ENCODE results near the gene SIRPA. TPM values are rescaled to one million over a fixed set of nuclear protein-coding genes. Genes with fewer than 3 reads are reported as not detected.

SIRPA gene
- total and polyA plus RNA-seq, 2 experiments from 2014 or later = 16.0 to 18.6 TPM

- H3K79me2 ChIP-seq = no peaks in the 10 kb centered on the region
- H3K27me3 ChIP-seq = no peaks in the 10 kb centered on the region
- H2AFZ ChIP-seq = no peak overlapping the region
- no peak overlapping the region for H3K27ac ChIP-seq
- no peaks in the 10 kb centered on the region for H3K9me3 ChIP-seq (ENCODE audit: low read depth)
- TF ChIP-seq EZH2phosphoT487 (IDR thresholded peaks at IDR 0.05; ENCODE audit: low read depth, severe bottlenecking, unreplicated experiment) (no peak), EZH2 (IDR thresholded peaks at IDR 0.05; ENCODE audit: borderline replicate concordance) (no peak)
- TF ChIP-seq, protein P1, sequence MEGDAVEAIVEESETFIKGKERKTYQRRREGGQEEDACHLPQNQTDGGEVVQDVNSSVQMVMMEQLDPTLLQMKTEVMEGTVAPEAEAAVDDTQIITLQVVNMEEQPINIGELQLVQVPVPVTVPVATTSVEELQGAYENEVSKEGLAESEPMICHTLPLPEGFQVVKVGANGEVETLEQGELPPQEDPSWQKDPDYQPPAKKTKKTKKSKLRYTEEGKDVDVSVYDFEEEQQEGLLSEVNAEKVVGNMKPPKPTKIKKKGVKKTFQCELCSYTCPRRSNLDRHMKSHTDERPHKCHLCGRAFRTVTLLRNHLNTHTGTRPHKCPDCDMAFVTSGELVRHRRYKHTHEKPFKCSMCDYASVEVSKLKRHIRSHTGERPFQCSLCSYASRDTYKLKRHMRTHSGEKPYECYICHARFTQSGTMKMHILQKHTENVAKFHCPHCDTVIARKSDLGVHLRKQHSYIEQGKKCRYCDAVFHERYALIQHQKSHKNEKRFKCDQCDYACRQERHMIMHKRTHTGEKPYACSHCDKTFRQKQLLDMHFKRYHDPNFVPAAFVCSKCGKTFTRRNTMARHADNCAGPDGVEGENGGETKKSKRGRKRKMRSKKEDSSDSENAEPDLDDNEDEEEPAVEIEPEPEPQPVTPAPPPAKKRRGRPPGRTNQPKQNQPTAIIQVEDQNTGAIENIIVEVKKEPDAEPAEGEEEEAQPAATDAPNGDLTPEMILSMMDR (IDR thresholded peaks at IDR 0.05; ENCODE audit: poor library complexity) = no peak
- no peak overlapping the region for H3K4me2 ChIP-seq
- no peaks in the 10 kb centered on the region for H3K36me3 ChIP-seq (replicated peaks; ENCODE audit: insufficient read depth, low read depth)
- no peaks in the 10 kb centered on the region for H4K20me1 ChIP-seq (ENCODE audit: insufficient read depth, poor library complexity, severe bottlenecking)
- H3K4me1 ChIP-seq (ENCODE audit: insufficient read depth) = peaks cover 6% of the 10 kb centered on the region
- no peak for DNase-seq (ENCODE audit: low spot score)
- H3K9me2 ChIP-seq (replicated peaks; ENCODE audit: insufficient read depth) = no peaks in the 10 kb centered on the region
- H3K4me3 ChIP-seq = no peak overlapping the region
- WGBS (ENCODE audit: low lambda C conversion rate, missing lambda C conversion rate) = 73% methylated on average over 1 of the region's 1 CpG
Observed at GRCh38 chr20:1856424-1856823, 38.8 kb upstream of the SIRPA start.

DNA sequence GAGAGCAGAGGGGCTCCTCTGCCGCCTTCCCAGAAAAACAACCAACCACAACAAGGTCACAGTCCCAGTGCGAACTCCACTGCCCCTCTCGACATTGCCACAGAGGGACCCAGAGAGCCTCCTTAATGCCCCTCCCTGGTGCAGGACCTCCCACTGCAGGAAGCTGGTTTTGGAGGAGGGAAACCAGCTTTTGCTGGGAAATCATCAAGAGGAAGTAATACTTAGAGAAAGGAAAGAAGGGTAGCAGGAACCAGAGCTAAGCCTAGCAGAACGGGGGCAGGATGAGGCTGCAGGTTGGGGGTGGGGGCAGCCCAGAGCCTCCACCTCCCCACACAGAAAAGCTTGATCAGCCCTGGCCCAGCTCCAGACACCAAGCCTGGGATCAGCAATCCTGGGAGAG lies 37.7 kb upstream of the SIRPA start:
- no peak overlapping the region for H3K4me3 ChIP-seq
- no peak overlapping the region for H3K27ac ChIP-seq
- TF ChIP-seq EZH2 (IDR thresholded peaks at IDR 0.05; ENCODE audit: borderline replicate concordance) = no peak
- TF ChIP-seq EZH2phosphoT487 (IDR thresholded peaks at IDR 0.05; ENCODE audit: low read depth, severe bottlenecking, unreplicated experiment) = no peak
- TF ChIP-seq, protein P1 (IDR thresholded peaks at IDR 0.05; ENCODE audit: poor library complexity) = no peak
- no peaks in the 10 kb centered on the region for H3K36me3 ChIP-seq (replicated peaks; ENCODE audit: insufficient read depth, low read depth)
- no peak for DNase-seq (ENCODE audit: low spot score)
- H3K9me3 ChIP-seq (ENCODE audit: low read depth) = no peaks in the 10 kb centered on the region
- 75% methylated on average over 4 of the region's 4 CpGs for WGBS (ENCODE audit: low lambda C conversion rate, missing lambda C conversion rate)
- H3K79me2 ChIP-seq = no peaks in the 10 kb centered on the region
- H3K4me1 ChIP-seq (ENCODE audit: insufficient read depth) = peaks cover 6% of the 10 kb centered on the region
- H3K27me3 ChIP-seq = no peaks in the 10 kb centered on the region
- H4K20me1 ChIP-seq (ENCODE audit: insufficient read depth, poor library complexity, severe bottlenecking) = no peaks in the 10 kb centered on the region
- H3K4me2 ChIP-seq = no peak overlapping the region
- no peak overlapping the region for H2AFZ ChIP-seq
- H3K9me2 ChIP-seq (replicated peaks; ENCODE audit: insufficient read depth) = no peaks in the 10 kb centered on the region

- peaks cover 6% of the 10 kb centered on the region for H3K4me1 ChIP-seq (ENCODE audit: insufficient read depth)
- H3K36me3 ChIP-seq (replicated peaks; ENCODE audit: insufficient read depth, low read depth) = no peaks in the 10 kb centered on the region
- H2AFZ ChIP-seq = no peak overlapping the region
- H4K20me1 ChIP-seq (ENCODE audit: insufficient read depth, poor library complexity, severe bottlenecking) = no peaks in the 10 kb centered on the region
- H3K4me2 ChIP-seq = no peak overlapping the region
- no peaks in the 10 kb centered on the region for H3K9me3 ChIP-seq (ENCODE audit: low read depth)
- DNase-seq (ENCODE audit: low spot score) = no peak
- no peak overlapping the region for H3K27ac ChIP-seq
- H3K27me3 ChIP-seq = no peaks in the 10 kb centered on the region
- no peak overlapping the region for H3K4me3 ChIP-seq
- TF ChIP-seq EZH2 (IDR thresholded peaks at IDR 0.05; ENCODE audit: borderline replicate concordance) (no peak), EZH2phosphoT487 (IDR thresholded peaks at IDR 0.05; ENCODE audit: low read depth, severe bottlenecking, unreplicated experiment) (no peak)
- TF ChIP-seq, protein P1 (IDR thresholded peaks at IDR 0.05; ENCODE audit: poor library complexity) = no peak
- no peaks in the 10 kb centered on the region for H3K79me2 ChIP-seq
- 84% methylated on average over 5 of the region's 5 CpGs for WGBS (ENCODE audit: low lambda C conversion rate, missing lambda C conversion rate)
- no peaks in the 10 kb centered on the region for H3K9me2 ChIP-seq (replicated peaks; ENCODE audit: insufficient read depth)
Observed at GRCh38 chr20:1858871-1859270, 36.3 kb upstream of the SIRPA start.

DNA sequence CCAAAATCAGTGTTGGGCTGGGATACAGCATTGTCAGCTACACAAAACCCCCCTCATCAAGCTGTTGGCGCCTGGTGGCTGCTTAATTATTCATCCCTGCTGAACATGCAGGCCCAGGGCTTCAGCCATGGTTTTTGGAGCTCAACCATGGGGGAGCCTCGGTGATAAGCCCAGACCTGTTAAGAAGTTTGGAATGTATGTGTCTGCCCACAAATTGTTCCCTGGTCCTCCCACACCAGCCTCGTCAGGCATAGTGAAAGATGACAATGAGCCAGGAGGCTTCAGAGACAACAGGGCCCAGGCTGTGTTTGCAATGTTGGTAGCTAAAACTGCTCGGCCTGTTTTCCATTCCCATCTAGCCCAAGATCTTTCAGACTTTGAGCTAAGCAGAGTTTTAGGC lies 34.8 kb upstream of the SIRPA start:
- Histone ChIP-seq H3K36me3 (replicated peaks; ENCODE audit: insufficient read depth, low read depth) (no peaks in the 10 kb centered on the region), H3K79me2 (no peaks in the 10 kb centered on the region), H3K27ac (no peak overlapping the region), H3K4me3 (no peak overlapping the region), H3K27me3 (no peaks in the 10 kb centered on the region), H3K4me2 (no peak overlapping the region), H3K4me1 (ENCODE audit: insufficient read depth) (peaks cover 6% of the 10 kb centered on the region), H2AFZ (no peak overlapping the region), H3K9me3 (ENCODE audit: low read depth) (no peaks in the 10 kb centered on the region), H4K20me1 (ENCODE audit: insufficient read depth, poor library complexity, severe bottlenecking) (no peaks in the 10 kb centered on the region), H3K9me2 (replicated peaks; ENCODE audit: insufficient read depth) (no peaks in the 10 kb centered on the region)
- TF ChIP-seq, protein P1 (IDR thresholded peaks at IDR 0.05; ENCODE audit: poor library complexity) = no peak
- WGBS (ENCODE audit: low lambda C conversion rate, missing lambda C conversion rate) = 58% methylated on average over 4 of the region's 4 CpGs
- DNase-seq (ENCODE audit: low spot score) = no peak
